Measurements from ENCODE around the gene TNIK. TPM values are rescaled to one million over a fixed set of nuclear protein-coding genes. Genes with fewer than 3 reads are reported as not detected.

Gene TNIK
- total RNA-seq, 1 donor from 2014 or later = 15.5 TPM

GRCh38 chr3:171333784-171334464 lies 126.3 kb downstream of the TNIK start:
- TF ChIP-seq CTCF (IDR thresholded peaks at IDR 0.05) = no peak
- Mint-ChIP-seq H3K27me3 (ENCODE audit: unreplicated experiment) (no peaks in the 10 kb centered on the region), H3K27ac (ENCODE audit: unreplicated experiment) (no peak overlapping the region), H3K36me3 (ENCODE audit: unreplicated experiment) (no peaks in the 10 kb centered on the region), H3K4me3 (ENCODE audit: unreplicated experiment) (no peak overlapping the region), H3K4me1 (ENCODE audit: unreplicated experiment) (peaks cover 10% of the 10 kb centered on the region), H3K9me3 (ENCODE audit: unreplicated experiment) (no peaks in the 10 kb centered on the region)
- no peak for DNase-seq (ENCODE audit: extremely low spot score, unreplicated experiment)

- no peaks in the 10 kb centered on the region for H3K9me3 Mint-ChIP-seq (ENCODE audit: unreplicated experiment)
- H3K27ac Mint-ChIP-seq (ENCODE audit: unreplicated experiment) = no peak overlapping the region
- no peak for TF ChIP-seq CTCF (IDR thresholded peaks at IDR 0.05)
- no peaks in the 10 kb centered on the region for H3K36me3 Mint-ChIP-seq (ENCODE audit: unreplicated experiment)
- no peaks in the 10 kb centered on the region for H3K27me3 Mint-ChIP-seq (ENCODE audit: unreplicated experiment)
- no peak for DNase-seq (ENCODE audit: extremely low spot score, unreplicated experiment)
- H3K4me3 Mint-ChIP-seq (ENCODE audit: unreplicated experiment) = no peak overlapping the region
- H3K4me1 Mint-ChIP-seq (ENCODE audit: unreplicated experiment) = peaks cover 17% of the 10 kb centered on the region
These were observed 129.3 kb downstream of the TNIK start for GRCh38 chr3:171330938-171331337.

GRCh38 chr3:171329746-171330145 lies 130.5 kb downstream of the TNIK start:
- H3K4me1 Mint-ChIP-seq (ENCODE audit: unreplicated experiment) = peaks cover 15% of the 10 kb centered on the region
- no peak for TF ChIP-seq CTCF (IDR thresholded peaks at IDR 0.05)
- no peaks in the 10 kb centered on the region for H3K36me3 Mint-ChIP-seq (ENCODE audit: unreplicated experiment)
- H3K27me3 Mint-ChIP-seq (ENCODE audit: unreplicated experiment) = no peaks in the 10 kb centered on the region
- no peak for DNase-seq (ENCODE audit: extremely low spot score, unreplicated experiment)
- no peaks in the 10 kb centered on the region for H3K9me3 Mint-ChIP-seq (ENCODE audit: unreplicated experiment)
- H3K27ac Mint-ChIP-seq (ENCODE audit: unreplicated experiment) = no peak overlapping the region
- no peak overlapping the region for H3K4me3 Mint-ChIP-seq (ENCODE audit: unreplicated experiment)

- Mint-ChIP-seq H3K27ac (ENCODE audit: unreplicated experiment) (no peak overlapping the region), H3K36me3 (ENCODE audit: unreplicated experiment) (no peaks in the 10 kb centered on the region), H3K4me1 (ENCODE audit: unreplicated experiment) (peaks cover 19% of the 10 kb centered on the region), H3K4me3 (ENCODE audit: unreplicated experiment) (no peak overlapping the region), H3K27me3 (ENCODE audit: unreplicated experiment) (no peaks in the 10 kb centered on the region), H3K9me3 (ENCODE audit: unreplicated experiment) (no peaks in the 10 kb centered on the region)
- DNase-seq (ENCODE audit: extremely low spot score, unreplicated experiment) = no peak
- TF ChIP-seq CTCF (IDR thresholded peaks at IDR 0.05) = no peak
These were observed 131.7 kb downstream of the TNIK start for GRCh38 chr3:171328419-171329082.

GRCh38 chr3:171327441-171328174 lies 132.6 kb downstream of the TNIK start:
- Mint-ChIP-seq H3K4me3 (ENCODE audit: unreplicated experiment) (no peak overlapping the region), H3K27me3 (ENCODE audit: unreplicated experiment) (no peaks in the 10 kb centered on the region), H3K27ac (ENCODE audit: unreplicated experiment) (no peak overlapping the region), H3K4me1 (ENCODE audit: unreplicated experiment) (peaks cover 23% of the 10 kb centered on the region), H3K36me3 (ENCODE audit: unreplicated experiment) (no peaks in the 10 kb centered on the region), H3K9me3 (ENCODE audit: unreplicated experiment) (no peaks in the 10 kb centered on the region)
- no peak for DNase-seq (ENCODE audit: extremely low spot score, unreplicated experiment)
- TF ChIP-seq CTCF (IDR thresholded peaks at IDR 0.05) = no peak
